Neural progenitor cell (in vitro differentiated cells): ENCODE data around the gene SDC4. TPM values are rescaled to one million over a fixed set of nuclear protein-coding genes. Genes with fewer than 3 reads are reported as not detected.

ENCODE experiments used
- DNase-seq: peaks from one replicate; pipeline ENCODE4 v3.0.0-alpha.2; 2016; ENCODE audit warnings: low spot score
- H2AFZ ChIP-seq: fragments of 200-600 bp; sonication (generic); replicated peaks from 2 replicates; pipeline ENCODE4 v1.6.1; 2016; ENCODE audit warnings: antibody characterized with exemption
- H3F3A ChIP-seq: fragments of 200-600 bp; sonication (generic); 2 replicates; pipeline ENCODE4 v1.6.1; 2016; ENCODE audit warnings: antibody characterized with exemption, low read depth
- H3K27ac ChIP-seq: fragments of 200-600 bp; sonication (generic); 2 replicates; pipeline ENCODE4 v1.5.1; 2016; ENCODE audit warnings: mild to moderate bottlenecking
- H3K27me3 ChIP-seq: fragments of 200-600 bp; sonication (generic); 2 replicates; pipeline ENCODE4 v1.6.1; 2016; ENCODE audit warnings: mild to moderate bottlenecking, moderate library complexity
- H3K36me3 ChIP-seq: fragments of 200-600 bp; sonication (generic); 2 replicates; pipeline ENCODE4 v1.5.1; 2016
- H3K4me1 ChIP-seq: fragments of 200-600 bp; sonication (generic); 2 replicates; pipeline ENCODE4 v1.6.1; 2016; ENCODE audit warnings: mixed run types
- H3K4me2 ChIP-seq: fragments of 200-600 bp; sonication (generic); 2 replicates; pipeline ENCODE4 v1.6.1; 2016
- H3K4me3 ChIP-seq: fragments of 200-600 bp; sonication (generic); 2 replicates; pipeline ENCODE4 v1.5.1; 2016
- H3K79me2 ChIP-seq: fragments of 200-600 bp; sonication (generic); 2 replicates; pipeline ENCODE4 v1.6.1; 2016; ENCODE audit warnings: low read depth
- H3K9ac ChIP-seq: fragments of 200-600 bp; sonication (generic); 2 replicates; pipeline ENCODE4 v1.6.1; 2016
- H3K9me3 ChIP-seq: fragments of 200-600 bp; sonication (generic); 2 replicates; pipeline ENCODE4 v1.5.1; 2016; ENCODE audit warnings: low read depth
- H4K20me1 ChIP-seq: fragments of 200-600 bp; sonication (generic); 2 replicates; pipeline ENCODE4 v1.6.1; 2016; ENCODE audit warnings: low read depth
- H3K27ac Mint-ChIP-seq: 3 replicates; pipeline ENCODE4 v1.8.0; 2021; ENCODE audit warnings: mixed read lengths
- H3K27me3 Mint-ChIP-seq: 2 replicates; pipeline ENCODE4 v1.8.0; 2022; ENCODE audit warnings: low read depth, mild to moderate bottlenecking, inconsistent platforms, moderate library complexity, mixed read lengths; ENCODE audit not compliant: insufficient read depth
- H3K36me3 Mint-ChIP-seq: 3 replicates; pipeline ENCODE4 v1.8.0; 2021; ENCODE audit warnings: mixed read lengths
- H3K4me1 Mint-ChIP-seq: 3 replicates; pipeline ENCODE4 v1.8.0; 2021; ENCODE audit warnings: mixed read lengths
- H3K4me3 Mint-ChIP-seq: 3 replicates; pipeline ENCODE4 v1.8.0; 2021; ENCODE audit warnings: mild to moderate bottlenecking, moderate library complexity, mixed read lengths
- H3K9me3 Mint-ChIP-seq: 3 replicates; pipeline ENCODE4 v1.8.0; 2020; ENCODE audit warnings: mixed read lengths
- EZH2 ChIP-seq: fragments of 200-600 bp; sonication (generic); IDR thresholded peaks from 2 replicates; pipeline ENCODE4 v1.6.1; 2017; ENCODE audit warnings: antibody characterized with exemption, mild to moderate bottlenecking, moderate library complexity
- EZH2phosphoT487 ChIP-seq: fragments of 200-600 bp; sonication (generic); IDR thresholded peaks from 2 replicates; pipeline ENCODE4 v1.6.1; 2017; ENCODE audit warnings: antibody characterized with exemption
- total RNA-seq: library from RNA; depleted of rRNA; stranded (reverse); fragments of >200 nt; gene quantifications from 2 replicates; pipeline ENCODE4 v1.2.3, GENCODE V29; 2015; ENCODE audit warnings: low replicate concordance
- TF ChIP-seq, protein P1 (sequence below): fragments of 200-600 bp; sonication (generic); IDR thresholded peaks from 2 replicates; pipeline ENCODE4 v1.5.1; 2017; ENCODE audit warnings: antibody characterized with exemption, mild to moderate bottlenecking

The SDC4 gene
- total RNA-seq, 1 donor from 2014 or later = 19.3 TPM

- Mint-ChIP-seq H3K9me3 (no peaks in the 10 kb centered on the region), H3K36me3 (peaks cover 4% of the 10 kb centered on the region), H3K4me1 (peaks cover 16% of the 10 kb centered on the region), H3K4me3 (no peak overlapping the region), H3K27ac (peak overlapping the region; percentile 0), H3K27me3 (peaks cover 3% of the 10 kb centered on the region)
- TF ChIP-seq EZH2phosphoT487 (no peak), EZH2 (no peak)
- TF ChIP-seq, protein P1, sequence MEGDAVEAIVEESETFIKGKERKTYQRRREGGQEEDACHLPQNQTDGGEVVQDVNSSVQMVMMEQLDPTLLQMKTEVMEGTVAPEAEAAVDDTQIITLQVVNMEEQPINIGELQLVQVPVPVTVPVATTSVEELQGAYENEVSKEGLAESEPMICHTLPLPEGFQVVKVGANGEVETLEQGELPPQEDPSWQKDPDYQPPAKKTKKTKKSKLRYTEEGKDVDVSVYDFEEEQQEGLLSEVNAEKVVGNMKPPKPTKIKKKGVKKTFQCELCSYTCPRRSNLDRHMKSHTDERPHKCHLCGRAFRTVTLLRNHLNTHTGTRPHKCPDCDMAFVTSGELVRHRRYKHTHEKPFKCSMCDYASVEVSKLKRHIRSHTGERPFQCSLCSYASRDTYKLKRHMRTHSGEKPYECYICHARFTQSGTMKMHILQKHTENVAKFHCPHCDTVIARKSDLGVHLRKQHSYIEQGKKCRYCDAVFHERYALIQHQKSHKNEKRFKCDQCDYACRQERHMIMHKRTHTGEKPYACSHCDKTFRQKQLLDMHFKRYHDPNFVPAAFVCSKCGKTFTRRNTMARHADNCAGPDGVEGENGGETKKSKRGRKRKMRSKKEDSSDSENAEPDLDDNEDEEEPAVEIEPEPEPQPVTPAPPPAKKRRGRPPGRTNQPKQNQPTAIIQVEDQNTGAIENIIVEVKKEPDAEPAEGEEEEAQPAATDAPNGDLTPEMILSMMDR = no peak
- Histone ChIP-seq H2AFZ (no peak overlapping the region), H3K4me2 (peak overlapping the region; percentile 75), H3K27me3 (peaks cover 17% of the 10 kb centered on the region), H3K9ac (no peak overlapping the region), H3K27ac (no peak overlapping the region), H3K36me3 (no peaks in the 10 kb centered on the region), H3F3A (no peaks in the 10 kb centered on the region), H3K79me2 (no peaks in the 10 kb centered on the region), H3K4me3 (no peak overlapping the region), H3K9me3 (no peaks in the 10 kb centered on the region), H3K4me1 (peaks cover 9% of the 10 kb centered on the region), H4K20me1 (peaks cover 2% of the 10 kb centered on the region)
- DNase-seq = peak; percentile 51
These were observed 24.6 kb upstream of the SDC4 start for GRCh38 chr20:45372646-45373352.

GRCh38 chr20:45372241-45372640, 24.0 kb upstream of the SDC4 start:
- H4K20me1 ChIP-seq = no peaks in the 10 kb centered on the region
- peak overlapping the region; percentile 75 for H3K4me2 ChIP-seq
- no peak for TF ChIP-seq EZH2
- no peak for TF ChIP-seq EZH2phosphoT487
- TF ChIP-seq, protein P1 = no peak
- peaks cover 3% of the 10 kb centered on the region for H3K4me1 ChIP-seq
- no peaks in the 10 kb centered on the region for H3K36me3 ChIP-seq
- no peaks in the 10 kb centered on the region for H3K79me2 ChIP-seq
- Mint-ChIP-seq H3K36me3 (peaks cover 5% of the 10 kb centered on the region), H3K9me3 (no peaks in the 10 kb centered on the region), H3K27me3 (peaks cover 3% of the 10 kb centered on the region), H3K4me3 (no peak overlapping the region), H3K4me1 (peaks cover 11% of the 10 kb centered on the region), H3K27ac (peak overlapping the region; percentile 0)
- no peak overlapping the region for H3K4me3 ChIP-seq
- no peak overlapping the region for H2AFZ ChIP-seq
- H3K9ac ChIP-seq = no peak overlapping the region
- no peaks in the 10 kb centered on the region for H3K9me3 ChIP-seq
- DNase-seq = no peak
- H3K27ac ChIP-seq = no peak overlapping the region
- H3F3A ChIP-seq = no peaks in the 10 kb centered on the region
- peaks cover 17% of the 10 kb centered on the region for H3K27me3 ChIP-seq

DNA sequence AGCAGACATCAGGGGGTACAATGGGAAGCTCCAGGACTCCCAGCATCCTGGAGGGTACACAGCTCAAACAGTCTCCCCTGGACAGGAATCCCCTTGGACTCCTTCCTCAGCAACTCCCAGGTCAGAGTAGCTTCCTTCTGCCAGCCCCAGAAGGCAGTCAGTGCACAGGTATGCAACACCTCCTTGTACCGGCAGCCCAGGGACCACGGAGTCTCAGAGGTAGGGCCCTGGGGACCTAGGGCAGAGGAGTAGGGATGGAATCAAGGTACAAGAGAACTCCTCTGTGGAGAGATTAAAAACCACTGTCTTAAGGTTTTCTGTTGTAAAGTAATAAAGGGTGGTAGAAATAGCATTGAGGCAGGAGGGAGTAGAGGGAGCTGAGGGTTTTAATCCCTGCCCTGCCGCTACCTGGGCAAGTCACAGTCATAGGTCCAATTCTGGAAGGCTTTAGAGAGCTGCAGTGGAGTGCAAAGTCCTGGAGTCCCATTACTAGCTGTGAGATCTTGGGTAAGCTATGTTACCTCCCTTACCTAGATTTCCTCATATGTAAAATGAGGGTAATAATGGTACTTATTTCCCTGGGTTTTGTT, 22.4 kb upstream of the SDC4 start:
- Histone ChIP-seq H3K4me1 (no peaks in the 10 kb centered on the region), H3F3A (no peaks in the 10 kb centered on the region), H3K9me3 (no peaks in the 10 kb centered on the region), H4K20me1 (no peaks in the 10 kb centered on the region), H2AFZ (no peak overlapping the region), H3K9ac (no peak overlapping the region), H3K27me3 (peaks cover 17% of the 10 kb centered on the region), H3K4me2 (no peak overlapping the region), H3K27ac (no peak overlapping the region), H3K36me3 (no peaks in the 10 kb centered on the region), H3K4me3 (no peak overlapping the region), H3K79me2 (peaks cover 2% of the 10 kb centered on the region)
- Mint-ChIP-seq H3K4me3 (no peak overlapping the region), H3K9me3 (no peaks in the 10 kb centered on the region), H3K27me3 (peaks cover 3% of the 10 kb centered on the region), H3K36me3 (peaks cover 5% of the 10 kb centered on the region), H3K4me1 (peaks cover 10% of the 10 kb centered on the region), H3K27ac (no peak overlapping the region)
- no peak for DNase-seq
- TF ChIP-seq, protein P1 = no peak
- TF ChIP-seq EZH2phosphoT487 = no peak
- no peak for TF ChIP-seq EZH2
